Panc1 (cell line): ENCODE data around the gene IL1RAPL1.

ENCODE experiments used
- POLR2AphosphoS5 ChIP-seq: IDR thresholded peaks from 2 replicates; pipeline ENCODE4 v1.6.1; 2012; ENCODE audit warnings: mild to moderate bottlenecking, low read depth, low read length, moderate library complexity
- SIN3A ChIP-seq: IDR thresholded peaks from 2 replicates; pipeline ENCODE4 v1.6.1; 2012; ENCODE audit warnings: low read depth, mild to moderate bottlenecking, low read length, moderate library complexity, borderline replicate concordance; ENCODE audit not compliant: insufficient read depth
- TF ChIP-seq, protein P1 (sequence below): fragments of 450-650 bp; IDR thresholded peaks from 2 replicates; pipeline ENCODE4 v1.5.1; 2017; ENCODE audit warnings: mild to moderate bottlenecking
- TF ChIP-seq, protein P2 (sequence below), 2 experiments: IDR thresholded peaks; 2 replicates each; pipeline ENCODE4 v1.6.1; 2011 to 2012; ENCODE audit warnings: low read depth in 2 of 2, control low read depth in 1 of 2, low read length in 1 of 2, mild to moderate bottlenecking in 1 of 2, moderate library complexity in 1 of 2; ENCODE audit not compliant: insufficient read depth in 1 of 2

- TF ChIP-seq SIN3A: no peak
- TF ChIP-seq, protein P1, sequence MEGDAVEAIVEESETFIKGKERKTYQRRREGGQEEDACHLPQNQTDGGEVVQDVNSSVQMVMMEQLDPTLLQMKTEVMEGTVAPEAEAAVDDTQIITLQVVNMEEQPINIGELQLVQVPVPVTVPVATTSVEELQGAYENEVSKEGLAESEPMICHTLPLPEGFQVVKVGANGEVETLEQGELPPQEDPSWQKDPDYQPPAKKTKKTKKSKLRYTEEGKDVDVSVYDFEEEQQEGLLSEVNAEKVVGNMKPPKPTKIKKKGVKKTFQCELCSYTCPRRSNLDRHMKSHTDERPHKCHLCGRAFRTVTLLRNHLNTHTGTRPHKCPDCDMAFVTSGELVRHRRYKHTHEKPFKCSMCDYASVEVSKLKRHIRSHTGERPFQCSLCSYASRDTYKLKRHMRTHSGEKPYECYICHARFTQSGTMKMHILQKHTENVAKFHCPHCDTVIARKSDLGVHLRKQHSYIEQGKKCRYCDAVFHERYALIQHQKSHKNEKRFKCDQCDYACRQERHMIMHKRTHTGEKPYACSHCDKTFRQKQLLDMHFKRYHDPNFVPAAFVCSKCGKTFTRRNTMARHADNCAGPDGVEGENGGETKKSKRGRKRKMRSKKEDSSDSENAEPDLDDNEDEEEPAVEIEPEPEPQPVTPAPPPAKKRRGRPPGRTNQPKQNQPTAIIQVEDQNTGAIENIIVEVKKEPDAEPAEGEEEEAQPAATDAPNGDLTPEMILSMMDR: no peak
- TF ChIP-seq, protein P2, sequence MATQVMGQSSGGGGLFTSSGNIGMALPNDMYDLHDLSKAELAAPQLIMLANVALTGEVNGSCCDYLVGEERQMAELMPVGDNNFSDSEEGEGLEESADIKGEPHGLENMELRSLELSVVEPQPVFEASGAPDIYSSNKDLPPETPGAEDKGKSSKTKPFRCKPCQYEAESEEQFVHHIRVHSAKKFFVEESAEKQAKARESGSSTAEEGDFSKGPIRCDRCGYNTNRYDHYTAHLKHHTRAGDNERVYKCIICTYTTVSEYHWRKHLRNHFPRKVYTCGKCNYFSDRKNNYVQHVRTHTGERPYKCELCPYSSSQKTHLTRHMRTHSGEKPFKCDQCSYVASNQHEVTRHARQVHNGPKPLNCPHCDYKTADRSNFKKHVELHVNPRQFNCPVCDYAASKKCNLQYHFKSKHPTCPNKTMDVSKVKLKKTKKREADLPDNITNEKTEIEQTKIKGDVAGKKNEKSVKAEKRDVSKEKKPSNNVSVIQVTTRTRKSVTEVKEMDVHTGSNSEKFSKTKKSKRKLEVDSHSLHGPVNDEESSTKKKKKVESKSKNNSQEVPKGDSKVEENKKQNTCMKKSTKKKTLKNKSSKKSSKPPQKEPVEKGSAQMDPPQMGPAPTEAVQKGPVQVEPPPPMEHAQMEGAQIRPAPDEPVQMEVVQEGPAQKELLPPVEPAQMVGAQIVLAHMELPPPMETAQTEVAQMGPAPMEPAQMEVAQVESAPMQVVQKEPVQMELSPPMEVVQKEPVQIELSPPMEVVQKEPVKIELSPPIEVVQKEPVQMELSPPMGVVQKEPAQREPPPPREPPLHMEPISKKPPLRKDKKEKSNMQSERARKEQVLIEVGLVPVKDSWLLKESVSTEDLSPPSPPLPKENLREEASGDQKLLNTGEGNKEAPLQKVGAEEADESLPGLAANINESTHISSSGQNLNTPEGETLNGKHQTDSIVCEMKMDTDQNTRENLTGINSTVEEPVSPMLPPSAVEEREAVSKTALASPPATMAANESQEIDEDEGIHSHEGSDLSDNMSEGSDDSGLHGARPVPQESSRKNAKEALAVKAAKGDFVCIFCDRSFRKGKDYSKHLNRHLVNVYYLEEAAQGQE (IDR thresholded peaks at IDR 0.05; ENCODE audit: insufficient read depth in 1 of 2, low read depth in 2 of 2, low read length in 1 of 2): no peak
- TF ChIP-seq POLR2AphosphoS5: no peak
Observed at GRCh38 chrX:29690061-29690460, 1102.8 kb downstream of the IL1RAPL1 start.
